NCI-H82 treated with DMSO at 0.1 percent for 48 hours (cell line): Measurements from ENCODE around the gene RAB34.

ENCODE experiments used
- DNase-seq: peaks from one replicate; lab custom pipeline; 2025; ENCODE audit not compliant: unreplicated experiment; lab: John Stamatoyannopoulos, UW

Gene RAB34

GRCh38 chr17:28712705-28713415 lies 4.8 kb downstream of the RAB34 start:
- no peak for DNase-seq

GRCh38 chr17:28712032-28712704 lies 5.5 kb downstream of the RAB34 start:
- DNase-seq: peak; percentile 23

GRCh38 chr17:28711723-28712031 lies 6.0 kb downstream of the RAB34 start, which contains the start of gene PROCA1:
Gene PROCA1, minus strand, starts transcription at chr17:28711888. Its CDS starts 228 bp downstream, at chr17:28711660.
- no peak for DNase-seq

GRCh38 chr17:28710861-28711722 lies 6.6 kb downstream of the RAB34 start:
- peak; percentile 94 for DNase-seq

- DNase-seq: no peak
These were observed 10.3 kb downstream of the RAB34 start for GRCh38 chr17:28707339-28707720.

GRCh38 chr17:28706471-28707338 lies 11.0 kb downstream of the RAB34 start:
- no peak for DNase-seq

GRCh38 chr17:28705728-28706334 lies 11.8 kb downstream of the RAB34 start:
- DNase-seq: no peak

- no peak for DNase-seq
These were observed 12.5 kb downstream of the RAB34 start for GRCh38 chr17:28705074-28705659.

- DNase-seq: no peak
These were observed 13.3 kb downstream of the RAB34 start for GRCh38 chr17:28704219-28704858.

- no peak for DNase-seq
These were observed 14.0 kb downstream of the RAB34 start for GRCh38 chr17:28703552-28704218.

GRCh38 chr17:28702752-28703150 lies 14.9 kb downstream of the RAB34 start:
- DNase-seq: no peak

- DNase-seq: no peak
These were observed 15.5 kb downstream of the RAB34 start for GRCh38 chr17:28702026-28702751.

GRCh38 chr17:28700830-28701492 lies 16.7 kb downstream of the RAB34 start:
- DNase-seq: no peak

- DNase-seq: no peak
These were observed 17.4 kb downstream of the RAB34 start for GRCh38 chr17:28700278-28700677.

GRCh38 chr17:28698253-28698941 lies 19.3 kb downstream of the RAB34 start:
- no peak for DNase-seq

GRCh38 chr17:28693869-28694268 lies 23.8 kb downstream of the RAB34 start:
- DNase-seq: no peak

- DNase-seq: no peak
These were observed 28.7 kb downstream of the RAB34 start for GRCh38 chr17:28689011-28689410.
